BE2C (cell line): ENCODE data around the gene CUEDC2.

Experiments
- DNase-seq: peaks from one replicate; pipeline ENCODE4 v3.0.0-alpha.2; 2020
- H3K27me3 ChIP-seq: fragments of 250-450 bp; sonication (Bioruptor Pico); 2 replicates; pipeline ENCODE4 v1.5.1; 2020; ENCODE audit warnings: mild to moderate bottlenecking
- H3K36me3 ChIP-seq: fragments of 250-450 bp; sonication (Bioruptor Pico); 2 replicates; pipeline ENCODE4 v1.5.1; 2020; ENCODE audit warnings: mild to moderate bottlenecking
- H3K4me1 ChIP-seq: fragments of 250-450 bp; sonication (Bioruptor Pico); 2 replicates; pipeline ENCODE4 v1.5.1; 2020
- H3K4me3 ChIP-seq: 2 replicates; pipeline ENCODE4 v1.5.1; 2011; ENCODE audit warnings: low read depth, low read length
- H3K9me3 ChIP-seq: fragments of 250-450 bp; sonication (Bioruptor Pico); 2 replicates; pipeline ENCODE4 v1.5.1; 2020
- TF ChIP-seq, protein P1 (sequence below): IDR thresholded peaks from 2 replicates; pipeline ENCODE4 v1.5.1; 2012; ENCODE audit warnings: mild to moderate bottlenecking, low read depth, low read length

CUEDC2 gene

DNA sequence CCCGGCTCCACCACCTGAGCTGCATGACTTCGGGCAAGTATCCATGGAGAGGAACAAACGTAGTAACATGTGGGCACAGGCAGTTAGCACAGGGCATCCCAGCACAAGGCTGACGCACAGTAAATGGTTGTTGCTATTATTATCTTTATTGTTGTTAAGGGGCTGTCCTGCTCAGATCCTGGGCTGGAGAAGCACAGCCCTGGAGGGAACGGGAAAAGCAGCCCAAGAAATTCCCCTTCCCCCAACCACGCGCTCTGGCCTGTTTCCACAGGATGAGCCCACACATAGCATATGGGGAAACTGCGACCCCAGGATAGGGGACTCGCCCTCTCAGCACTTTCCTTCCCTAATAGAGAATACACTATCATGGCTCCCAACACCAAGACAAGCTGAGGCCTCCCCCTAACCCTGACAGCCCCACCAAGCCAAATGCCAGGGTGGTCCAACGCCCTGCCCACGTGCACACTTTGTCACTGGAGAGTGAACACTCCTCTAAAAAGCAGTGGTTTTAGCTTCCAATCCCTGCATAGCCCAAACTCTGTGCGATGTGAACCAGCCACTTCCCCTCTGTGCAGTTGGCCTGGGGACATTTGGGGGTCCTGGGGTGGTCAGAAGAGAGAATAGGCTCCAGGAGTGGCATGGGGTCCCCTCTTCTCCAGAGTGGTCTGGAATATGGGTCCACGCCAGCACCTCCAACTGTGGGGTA is 24.8 kb downstream of the CUEDC2 start:
- peaks cover 13% of the 10 kb centered on the region for H3K36me3 ChIP-seq
- no peaks in the 10 kb centered on the region for H3K27me3 ChIP-seq
- H3K4me3 ChIP-seq = no peak overlapping the region
- TF ChIP-seq, protein P1, sequence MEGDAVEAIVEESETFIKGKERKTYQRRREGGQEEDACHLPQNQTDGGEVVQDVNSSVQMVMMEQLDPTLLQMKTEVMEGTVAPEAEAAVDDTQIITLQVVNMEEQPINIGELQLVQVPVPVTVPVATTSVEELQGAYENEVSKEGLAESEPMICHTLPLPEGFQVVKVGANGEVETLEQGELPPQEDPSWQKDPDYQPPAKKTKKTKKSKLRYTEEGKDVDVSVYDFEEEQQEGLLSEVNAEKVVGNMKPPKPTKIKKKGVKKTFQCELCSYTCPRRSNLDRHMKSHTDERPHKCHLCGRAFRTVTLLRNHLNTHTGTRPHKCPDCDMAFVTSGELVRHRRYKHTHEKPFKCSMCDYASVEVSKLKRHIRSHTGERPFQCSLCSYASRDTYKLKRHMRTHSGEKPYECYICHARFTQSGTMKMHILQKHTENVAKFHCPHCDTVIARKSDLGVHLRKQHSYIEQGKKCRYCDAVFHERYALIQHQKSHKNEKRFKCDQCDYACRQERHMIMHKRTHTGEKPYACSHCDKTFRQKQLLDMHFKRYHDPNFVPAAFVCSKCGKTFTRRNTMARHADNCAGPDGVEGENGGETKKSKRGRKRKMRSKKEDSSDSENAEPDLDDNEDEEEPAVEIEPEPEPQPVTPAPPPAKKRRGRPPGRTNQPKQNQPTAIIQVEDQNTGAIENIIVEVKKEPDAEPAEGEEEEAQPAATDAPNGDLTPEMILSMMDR = no peak
- peaks cover 13% of the 10 kb centered on the region for H3K4me1 ChIP-seq
- no peak for DNase-seq
- no peaks in the 10 kb centered on the region for H3K9me3 ChIP-seq

DNA sequence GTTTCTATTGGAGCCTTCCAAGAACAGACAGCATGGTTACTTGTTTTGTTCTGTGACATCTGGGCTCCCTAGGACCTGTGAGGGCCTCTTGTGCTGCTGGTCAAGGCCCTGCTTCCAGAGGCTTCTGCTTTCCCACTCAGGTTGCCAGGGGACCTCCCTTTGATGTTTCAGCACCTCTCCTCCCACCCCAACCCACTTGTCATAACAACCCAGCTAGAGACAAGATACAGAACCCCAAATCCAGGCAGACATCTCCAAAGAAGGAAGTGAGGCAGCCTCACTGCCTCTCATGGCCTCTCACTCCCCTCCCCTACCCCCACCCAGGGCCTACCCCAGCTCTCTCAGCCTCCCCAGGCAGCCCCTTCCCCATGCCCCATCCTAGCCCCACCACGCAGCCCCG is 25.6 kb downstream of the CUEDC2 start:
- H3K9me3 ChIP-seq = no peaks in the 10 kb centered on the region
- H3K36me3 ChIP-seq = peaks cover 13% of the 10 kb centered on the region
- no peaks in the 10 kb centered on the region for H3K27me3 ChIP-seq
- TF ChIP-seq, protein P1 = no peak
- peaks cover 13% of the 10 kb centered on the region for H3K4me1 ChIP-seq
- no peak for DNase-seq
- H3K4me3 ChIP-seq = no peak overlapping the region

- DNase-seq = no peak
- H3K4me3 ChIP-seq = no peak overlapping the region
- no peaks in the 10 kb centered on the region for H3K27me3 ChIP-seq
- peaks cover 19% of the 10 kb centered on the region for H3K36me3 ChIP-seq
- H3K9me3 ChIP-seq = no peaks in the 10 kb centered on the region
- TF ChIP-seq, protein P1 = no peak
- H3K4me1 ChIP-seq = peaks cover 4% of the 10 kb centered on the region
These were observed 26.7 kb downstream of the CUEDC2 start for GRCh38 chr10:102405632-102406031.

DNA sequence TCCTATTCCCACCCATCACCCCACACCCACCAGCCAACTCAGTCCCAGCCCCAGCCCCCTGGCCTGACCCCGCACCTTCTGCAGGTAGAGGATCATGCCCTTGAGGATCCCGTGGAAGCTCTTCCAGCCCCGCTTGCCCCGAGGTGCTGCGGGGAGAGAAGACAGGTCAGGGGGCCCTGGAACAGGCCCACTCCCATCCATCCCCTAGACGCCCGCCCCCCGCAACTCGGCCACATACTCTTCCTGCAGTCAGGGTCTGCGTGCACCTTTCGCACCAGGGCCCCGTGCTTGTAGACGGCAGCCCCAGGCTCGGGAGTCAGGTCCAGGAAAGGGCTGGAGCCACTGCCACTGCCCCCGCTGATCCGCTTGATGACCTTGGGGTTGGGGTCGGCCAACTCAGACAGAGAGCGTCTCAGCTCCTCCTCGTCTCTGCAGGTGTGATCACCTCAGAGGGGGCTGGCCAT is 27.2 kb downstream of the CUEDC2 start:
- Histone ChIP-seq H3K4me1 (peaks cover 3% of the 10 kb centered on the region; the same call in 1 of the 2 replicates), H3K4me3 (no peak overlapping the region), H3K36me3 (peaks cover 20% of the 10 kb centered on the region), H3K9me3 (no peaks in the 10 kb centered on the region), H3K27me3 (no peaks in the 10 kb centered on the region)
- TF ChIP-seq, protein P1 = no peak
- no peak for DNase-seq

- H3K36me3 ChIP-seq = peaks cover 23% of the 10 kb centered on the region
- no peaks in the 10 kb centered on the region for H3K27me3 ChIP-seq
- TF ChIP-seq, protein P1 = no peak
- DNase-seq = no peak
- no peak overlapping the region for H3K4me3 ChIP-seq
- H3K4me1 ChIP-seq = peaks cover 3% of the 10 kb centered on the region; the same call in 1 of the 2 replicates
- no peaks in the 10 kb centered on the region for H3K9me3 ChIP-seq
These were observed 27.8 kb downstream of the CUEDC2 start for GRCh38 chr10:102404361-102405107.

GRCh38 chr10:102403115-102403514 is 29.3 kb downstream of the CUEDC2 start:
- H3K9me3 ChIP-seq = no peaks in the 10 kb centered on the region
- H3K4me1 ChIP-seq = peaks cover 3% of the 10 kb centered on the region; the same call in 1 of the 2 replicates
- H3K27me3 ChIP-seq = no peaks in the 10 kb centered on the region
- no peak overlapping the region for H3K4me3 ChIP-seq
- peaks cover 23% of the 10 kb centered on the region for H3K36me3 ChIP-seq
- DNase-seq = no peak
- TF ChIP-seq, protein P1 = no peak
